Stimulated activated CD8-positive, alpha-beta memory T cell treated with anti-CD3 and anti-CD28 coated beads, Interleukin-4, amount 100 ng/mL, for 48 hours (primary cell): ENCODE data around the gene HEY2.
A peak's percentile ranks its signal among the peaks of the same experiment; 100 is the strongest.
"Not testable (repeated sequence)": the region's sequence is repeated elsewhere in the genome, so short reads cannot be mapped to it uniquely, and the experiment has no call there.

Experiments used
- DNase-seq: peaks from one replicate; pipeline ENCODE4 v3.0.0-alpha.2; 2020

The HEY2 gene

DNA sequence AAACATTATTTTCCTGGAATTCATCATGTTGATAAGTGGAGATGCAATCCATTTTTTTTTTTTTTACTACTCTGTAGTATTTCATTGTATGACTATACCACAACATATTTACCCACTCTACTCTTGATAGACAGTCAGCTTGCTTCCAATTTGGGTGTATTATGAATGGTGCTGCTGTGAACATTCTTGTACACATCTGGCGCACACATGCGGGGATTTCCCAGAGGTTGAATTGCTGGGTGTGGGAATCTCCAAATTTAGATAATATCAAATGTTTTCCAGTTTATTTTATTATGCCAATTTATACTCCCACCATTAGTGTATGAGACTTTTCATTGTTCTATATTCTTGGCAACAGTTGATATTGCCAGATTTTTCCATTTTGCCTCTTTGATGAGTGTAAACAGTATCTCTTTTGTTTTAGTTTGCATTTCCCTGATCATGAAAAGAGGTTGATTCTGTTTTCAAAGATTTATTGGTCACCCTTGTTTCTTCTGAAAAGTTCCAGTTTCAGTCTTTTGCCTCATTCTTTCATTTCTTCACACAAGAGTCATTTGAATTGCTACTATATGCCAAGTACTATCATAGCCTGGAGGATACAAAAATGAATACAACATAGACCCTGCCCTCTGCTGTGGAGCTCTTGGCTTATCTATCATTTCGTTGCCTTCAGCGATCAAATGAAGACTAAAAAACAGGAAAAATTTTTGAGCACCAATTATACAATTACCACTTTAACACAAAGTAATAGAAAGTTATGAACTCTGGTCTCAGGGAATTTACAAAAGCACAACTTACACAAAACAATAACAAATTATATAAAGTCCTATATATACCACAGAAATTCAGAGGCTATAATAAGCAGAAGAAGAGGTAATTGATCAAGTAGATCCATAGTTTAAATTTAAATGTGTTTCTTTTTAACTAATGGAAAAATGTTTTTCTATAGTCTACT lies 24.2 kb downstream of the HEY2 start:
- DNase-seq, result no peak

- not testable (repeated sequence) for DNase-seq
These were observed 26.8 kb downstream of the HEY2 start for GRCh38 chr6:125776107-125776826.

GRCh38 chr6:125779924-125780539 lies 30.6 kb downstream of the HEY2 start:
- DNase-seq, result peak; percentile 95

GRCh38 chr6:125780540-125781313 lies 31.3 kb downstream of the HEY2 start:
- peak; percentile 67 for DNase-seq

DNA sequence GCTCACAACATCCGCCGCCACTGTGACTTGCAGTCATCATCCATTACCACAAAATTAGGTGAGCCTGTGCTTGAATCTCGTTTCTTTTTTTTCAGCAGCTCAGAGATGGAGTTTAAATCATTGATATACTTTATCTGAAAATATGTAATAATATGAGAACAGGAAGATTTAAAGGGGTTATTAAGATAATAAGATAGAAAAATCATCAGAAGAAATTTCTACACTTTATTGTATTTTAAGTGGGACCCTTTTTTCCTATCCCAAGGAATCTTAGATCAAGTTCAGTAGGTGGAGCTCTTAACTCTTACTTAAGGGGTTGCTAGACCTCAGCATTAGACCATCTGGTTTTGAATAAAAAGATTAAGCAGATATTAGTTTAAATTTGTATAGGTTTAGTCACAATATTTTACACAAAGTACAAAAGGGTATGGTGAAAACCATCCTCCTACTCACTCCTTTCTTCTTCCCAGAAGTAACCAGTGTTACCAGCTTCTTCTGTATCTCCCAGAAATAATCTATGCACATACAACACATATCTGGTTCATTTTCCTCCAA lies 32.0 kb downstream of the HEY2 start:
- DNase-seq, result no peak

- no peak for DNase-seq
These were observed 34.9 kb downstream of the HEY2 start for GRCh38 chr6:125784365-125784764.

GRCh38 chr6:125787791-125788190 lies 38.4 kb downstream of the HEY2 start:
- DNase-seq, result no peak

GRCh38 chr6:125789167-125789566 lies 39.7 kb downstream of the HEY2 start:
- no peak for DNase-seq

- DNase-seq, result peak; percentile 54
These were observed 40.3 kb downstream of the HEY2 start for GRCh38 chr6:125789576-125790357.

GRCh38 chr6:125790358-125791150 lies 41.1 kb downstream of the HEY2 start, which contains the start of gene NCOA7:
NCOA7 (plus strand) TSS chr6:125790960; CDS start chr6:125815355, 24,395 bp downstream.
- DNase-seq, result peak; percentile 82

DNA sequence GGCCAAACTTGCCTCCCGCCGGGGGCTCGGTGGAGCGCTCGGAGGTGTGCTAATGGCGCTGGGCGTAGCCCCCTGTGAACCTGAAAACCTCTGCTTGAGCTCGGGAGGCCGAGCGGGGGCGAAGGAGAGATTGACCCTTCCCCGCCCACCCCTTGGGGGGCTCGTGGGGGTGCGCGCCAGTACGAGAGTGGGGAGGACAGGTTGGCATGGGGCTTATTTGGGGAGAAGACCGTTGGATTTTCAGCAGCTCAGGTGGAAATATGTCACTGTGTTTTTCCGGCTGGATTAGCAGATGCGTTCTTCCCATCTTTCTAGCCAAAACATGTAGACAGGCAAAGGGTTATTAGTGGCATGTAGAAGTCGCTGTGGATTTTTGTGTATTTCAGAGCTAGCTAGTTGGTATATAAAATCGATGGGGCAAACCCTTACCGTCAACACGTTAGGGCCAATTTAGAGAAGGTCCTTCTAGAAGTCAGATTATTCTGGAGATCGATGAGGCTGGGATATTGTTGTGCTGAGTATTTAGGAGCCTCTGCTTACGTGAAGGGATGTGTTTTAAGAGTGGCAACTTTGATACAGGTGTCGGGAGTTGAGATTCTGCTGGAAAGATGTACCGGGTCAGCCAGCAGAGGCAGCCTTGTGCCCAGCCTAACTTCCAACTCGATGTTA lies 41.9 kb downstream of the HEY2 start:
- DNase-seq, result peak; percentile 42

DNA sequence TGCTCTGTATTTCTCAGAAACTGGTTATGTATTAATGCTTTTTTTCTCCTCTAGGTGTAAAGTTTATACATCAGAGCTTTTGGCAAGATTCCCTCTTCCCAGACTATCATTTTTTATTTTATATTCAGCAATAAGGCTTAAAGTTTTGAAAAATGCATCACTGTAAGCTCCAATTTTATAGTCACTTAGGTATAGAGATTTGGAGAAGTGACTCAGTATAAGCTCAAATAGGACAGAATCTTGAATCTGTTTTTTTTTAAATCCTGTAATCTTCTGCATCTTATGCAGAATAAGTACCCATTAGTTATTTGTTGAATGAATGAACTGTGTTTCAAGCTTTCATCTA lies 42.4 kb downstream of the HEY2 start:
- no peak for DNase-seq

- no peak for DNase-seq
These were observed 42.7 kb downstream of the HEY2 start for GRCh38 chr6:125792172-125792571.

DNA sequence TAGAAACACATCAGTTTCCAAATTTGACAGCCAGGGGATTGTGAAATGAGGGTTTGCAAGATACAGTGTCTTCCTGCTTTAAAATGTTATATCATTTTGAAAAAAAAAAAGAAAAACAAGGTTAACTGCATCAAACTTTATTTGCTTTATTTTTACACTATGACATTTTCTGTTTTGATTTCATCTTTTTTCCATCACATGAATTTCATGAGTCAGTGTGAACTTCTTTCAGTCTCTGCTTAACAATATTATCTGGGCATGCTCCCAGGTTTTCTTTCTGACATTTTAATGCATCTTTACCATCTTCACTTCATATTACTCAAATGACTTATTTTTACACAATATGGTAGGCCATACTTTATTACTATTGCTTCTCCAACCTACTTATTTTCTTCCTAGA lies 43.2 kb downstream of the HEY2 start:
- no peak for DNase-seq

- no peak for DNase-seq
These were observed 43.8 kb downstream of the HEY2 start for GRCh38 chr6:125793280-125793679.

DNA sequence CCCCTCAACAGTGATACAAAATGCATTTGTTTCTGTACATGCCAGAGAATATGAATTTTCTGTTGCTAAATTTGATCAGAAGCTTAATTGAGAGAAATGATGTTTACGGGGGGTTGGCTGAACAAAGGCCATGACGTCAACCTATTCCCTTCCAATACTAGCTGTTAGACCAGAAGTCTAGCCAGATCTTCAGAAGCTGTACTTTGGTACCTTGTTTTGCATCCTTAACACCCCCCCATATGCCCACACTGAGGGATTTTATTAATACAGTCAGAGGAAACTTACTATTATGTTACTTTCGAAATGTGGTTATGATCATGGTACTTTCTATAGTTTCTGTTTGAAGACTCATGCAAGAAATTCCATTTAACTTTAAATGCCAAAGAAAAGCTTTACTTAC lies 44.4 kb downstream of the HEY2 start:
- no peak for DNase-seq

DNA sequence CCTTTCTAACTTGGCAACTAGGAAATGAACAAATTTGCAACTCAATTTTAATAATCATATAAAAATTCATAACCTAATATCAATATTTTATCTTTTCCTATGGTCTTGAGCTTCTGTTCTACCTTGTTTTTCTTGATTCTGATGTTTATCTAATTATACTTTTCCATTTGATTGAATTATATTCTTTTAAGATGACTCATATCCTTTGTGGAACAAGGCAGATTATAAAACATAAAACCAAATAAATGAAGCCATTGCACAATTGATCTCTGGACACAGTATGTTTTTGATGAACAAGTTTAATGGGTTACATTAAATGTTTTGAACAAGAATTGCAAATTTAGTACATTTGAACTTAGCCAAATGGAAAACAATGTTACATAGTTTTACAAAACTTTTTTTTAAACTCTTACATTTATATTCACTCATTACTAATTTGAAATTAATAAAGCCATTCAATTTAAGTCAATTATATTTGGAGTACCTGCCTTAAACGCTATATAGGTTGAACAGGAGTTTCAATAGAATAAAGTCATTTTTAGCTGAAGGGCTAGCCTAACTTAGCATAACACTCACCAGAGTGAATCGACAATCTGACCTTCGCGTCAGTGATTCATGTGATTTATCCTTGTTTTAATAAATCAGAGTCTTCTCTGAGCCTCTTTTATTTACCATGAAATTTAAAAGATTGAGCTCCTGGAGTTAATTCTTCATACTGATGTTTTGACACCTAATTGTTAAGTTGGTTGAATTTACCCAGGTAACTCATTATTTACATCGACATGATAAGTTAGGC lies 45.1 kb downstream of the HEY2 start:
- DNase-seq, result no peak

GRCh38 chr6:125795301-125795700 lies 45.9 kb downstream of the HEY2 start:
- no peak for DNase-seq
